GF-D8 (cell line): Measurements from ENCODE around the gene REEP3.

Source experiments
- DNase-seq: peaks from one replicate; lab custom pipeline; 2025; lab: John Stamatoyannopoulos, UW

Gene REEP3

GRCh38 chr10:63665670-63666134 is 144.5 kb downstream of the REEP3 start:
- DNase-seq = no peak

DNA sequence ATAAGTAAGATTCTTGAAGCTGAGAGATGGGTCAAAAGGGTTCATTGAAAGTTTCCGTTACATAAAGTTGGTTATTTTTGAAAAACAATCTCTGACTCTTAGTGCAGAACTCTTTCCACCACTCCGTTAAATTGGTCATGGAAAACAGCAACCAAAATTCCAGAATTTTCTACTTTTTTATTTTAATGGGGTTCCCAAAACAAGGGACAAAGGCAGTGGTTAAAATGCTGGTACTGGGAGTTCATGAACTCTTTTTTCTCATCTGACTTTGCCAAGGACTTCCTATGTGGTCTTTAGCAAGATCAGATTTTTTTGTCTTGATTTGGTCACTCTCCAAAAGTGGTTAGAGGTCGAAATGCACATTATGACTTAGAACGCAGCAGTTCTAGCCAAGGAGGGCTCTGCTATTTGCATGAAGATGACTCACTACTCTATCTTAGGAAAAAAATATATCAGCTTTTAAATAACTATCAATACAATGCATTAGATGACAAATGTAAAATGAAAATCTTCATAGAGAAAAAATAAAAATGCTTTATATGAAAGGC is 145.7 kb downstream of the REEP3 start:
- no peak for DNase-seq

DNA sequence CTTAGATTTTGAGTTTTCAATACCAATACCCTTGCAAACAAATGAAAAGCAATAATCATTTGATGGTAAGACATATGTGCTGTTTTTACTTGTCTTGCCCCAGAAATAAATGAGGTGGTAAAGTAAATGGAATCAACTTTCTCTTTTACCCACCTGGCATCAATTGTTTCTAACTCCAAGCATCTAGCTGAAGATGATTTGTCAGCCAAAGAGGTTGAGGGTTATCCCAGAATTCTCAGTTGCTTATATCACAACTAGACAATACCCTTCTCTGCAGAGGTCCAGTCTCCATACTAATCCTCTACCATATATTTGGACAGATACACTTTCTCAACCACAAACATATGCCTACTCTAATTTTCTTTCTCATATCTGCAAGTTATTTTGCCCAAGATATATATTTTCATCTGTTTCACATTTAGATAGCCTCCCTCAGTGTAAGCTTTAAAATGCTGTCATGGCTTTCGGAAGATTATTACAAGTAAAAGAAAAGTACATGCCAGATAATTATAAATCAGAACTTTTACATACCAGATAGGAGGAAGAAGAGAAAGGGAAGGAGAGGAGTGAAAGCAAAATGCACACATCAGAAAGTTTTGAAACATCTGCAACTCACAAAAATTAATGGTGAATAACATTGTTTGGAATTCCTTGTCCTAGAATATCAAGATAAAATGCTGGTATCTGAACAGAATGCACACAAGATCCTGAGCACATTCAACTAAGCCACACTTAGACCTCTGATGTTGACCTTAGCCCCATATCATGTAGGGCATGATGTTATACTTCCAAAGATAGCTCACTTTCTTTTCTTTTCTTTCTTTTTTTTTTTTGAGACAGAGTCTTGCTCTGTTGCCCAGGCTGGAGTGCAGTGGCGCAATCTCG is 146.6 kb downstream of the REEP3 start:
- no peak for DNase-seq

DNA sequence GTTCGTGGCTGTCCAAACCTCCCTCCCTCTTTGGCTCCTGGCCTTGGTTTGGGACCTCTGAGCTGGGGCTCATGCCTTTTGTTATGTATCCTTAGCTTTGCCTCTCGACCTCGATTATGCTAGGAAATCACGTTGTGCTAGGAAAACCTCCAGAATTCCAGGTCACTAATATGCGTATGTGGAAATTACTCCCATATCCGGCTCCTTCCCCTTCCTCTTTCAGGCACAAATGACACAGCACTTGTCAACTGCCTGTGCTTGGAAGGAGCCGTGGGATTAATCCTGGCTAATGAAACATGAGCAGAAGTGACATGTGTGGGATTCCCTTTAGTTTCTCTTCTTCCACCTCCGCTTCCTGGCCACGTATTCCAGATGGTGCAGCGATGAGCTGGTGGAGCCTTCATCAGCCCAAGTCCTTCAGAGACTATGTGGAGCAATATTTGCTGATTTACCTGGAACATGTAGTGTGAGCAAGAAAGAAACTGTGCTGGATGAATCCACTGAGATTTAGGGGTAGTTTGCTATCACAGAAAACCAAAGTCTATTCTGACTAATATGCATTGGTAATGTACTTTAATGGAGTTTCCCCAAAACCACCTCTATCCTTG is 149.2 kb downstream of the REEP3 start:
- DNase-seq = no peak

DNA sequence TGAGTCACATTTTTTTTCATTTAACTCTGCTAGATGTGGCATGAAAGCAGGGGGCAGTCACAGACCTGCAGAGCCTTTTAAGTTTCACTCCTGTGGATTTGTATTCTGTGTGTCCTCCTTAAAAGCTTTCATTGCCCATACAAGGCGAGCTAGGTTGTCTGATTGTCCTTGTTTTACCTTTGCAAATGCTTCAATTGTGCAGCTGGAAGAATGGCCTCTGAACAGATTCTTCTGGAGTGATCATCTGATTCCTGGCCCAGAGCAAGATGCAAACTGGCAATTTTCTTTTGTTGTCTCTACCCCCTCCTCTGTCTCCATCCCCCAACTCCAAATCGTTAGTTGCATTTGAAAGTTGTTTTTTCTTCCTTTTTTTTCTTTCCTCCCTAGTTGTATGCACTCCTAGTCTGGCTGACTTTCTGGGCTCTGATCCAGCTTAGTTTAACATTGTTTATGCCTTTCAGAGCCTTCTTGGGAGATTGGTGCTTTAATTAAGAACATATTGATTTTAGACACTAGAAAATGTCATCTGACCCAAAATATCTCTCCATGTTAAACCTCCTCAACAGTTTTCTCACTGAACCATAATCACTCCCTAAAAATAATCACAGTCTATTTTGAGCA is 150.2 kb downstream of the REEP3 start:
- DNase-seq = no peak

- DNase-seq = no peak
Measured at GRCh38 chr10:63672491-63672890, 151.3 kb downstream of the REEP3 start.

GRCh38 chr10:63673246-63673645 is 152.0 kb downstream of the REEP3 start:
- DNase-seq = no peak

- DNase-seq = no peak
Measured at GRCh38 chr10:63673846-63674245, 152.6 kb downstream of the REEP3 start.
